ENCODE results near the gene YPEL3.

The YPEL3 gene

DNA sequence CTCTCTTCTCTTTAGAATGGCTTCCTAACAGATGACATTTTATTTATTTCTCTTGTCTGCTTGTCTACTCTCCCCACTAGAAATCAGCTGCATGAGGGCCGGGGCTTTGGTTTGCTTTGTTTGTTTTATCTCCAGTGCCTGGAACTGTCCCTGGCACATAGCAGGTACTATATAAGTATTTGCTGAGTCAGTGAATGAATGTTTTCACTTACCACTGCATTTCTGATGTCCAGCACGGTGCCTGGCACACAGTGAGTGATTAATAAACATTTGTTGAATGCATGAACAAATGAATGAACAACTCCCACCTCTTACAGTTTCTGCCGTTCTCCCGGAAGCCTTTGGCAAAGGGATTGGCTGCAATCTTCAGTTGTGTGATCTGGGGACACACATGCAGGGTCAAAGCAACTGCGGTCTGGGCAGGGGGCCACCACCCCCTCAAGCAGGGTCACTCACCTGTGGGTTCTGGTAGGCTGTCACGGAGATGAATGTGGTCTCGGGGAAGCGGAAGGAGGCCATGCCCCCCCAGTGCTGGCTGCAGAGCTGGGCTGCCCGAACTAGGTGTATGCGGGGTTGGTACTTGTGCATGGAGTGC is 7.7 kb downstream of the YPEL3 start:
- H3K4me1 ChIP-seq (ENCODE audit: control insufficient read depth, insufficient read depth, low read length): no peaks in the 10 kb centered on the region
- POLR2A ChIA-PET: interaction anchor here (2.4 kb wide), 1 partner anchor 12 kb away, joined by 7 read pairs; the partner anchor contains the start of gene PPP4C
- peak; percentile 38; the same call in 1 of the 2 replicates for TF ChIP-seq ZNF24 (tag by site-specific recombination; IDR thresholded peaks at IDR 0.05)
- 0 out of 2 replicates have a peak, but pooled peaks have one; percentile 41 for TF ChIP-seq SCRT2 (tag by site-specific recombination; IDR thresholded peaks at IDR 0.05)
- TF ChIP-seq ZNF660 (tag by site-specific recombination; IDR thresholded peaks at IDR 0.05): no peak
- TF ChIP-seq, protein P1, sequence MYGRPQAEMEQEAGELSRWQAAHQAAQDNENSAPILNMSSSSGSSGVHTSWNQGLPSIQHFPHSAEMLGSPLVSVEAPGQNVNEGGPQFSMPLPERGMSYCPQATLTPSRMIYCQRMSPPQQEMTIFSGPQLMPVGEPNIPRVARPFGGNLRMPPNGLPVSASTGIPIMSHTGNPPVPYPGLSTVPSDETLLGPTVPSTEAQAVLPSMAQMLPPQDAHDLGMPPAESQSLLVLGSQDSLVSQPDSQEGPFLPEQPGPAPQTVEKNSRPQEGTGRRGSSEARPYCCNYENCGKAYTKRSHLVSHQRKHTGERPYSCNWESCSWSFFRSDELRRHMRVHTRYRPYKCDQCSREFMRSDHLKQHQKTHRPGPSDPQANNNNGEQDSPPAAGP (tag by site-specific recombination; IDR thresholded peaks at IDR 0.05): no peak
- 0 out of 2 replicates have a peak, but pooled peaks have one; percentile 14 for TF ChIP-seq SCRT1 (tag by site-specific recombination; IDR thresholded peaks at IDR 0.05; ENCODE audit: borderline replicate concordance)
- CTCF ChIA-PET: interaction anchor here (0.6 kb wide), 1 partner anchor 235 kb away, joined by 3 read pairs; no protein-coding TSS in a partner anchor
- no peak overlapping the region for H3K4me3 ChIP-seq (ENCODE audit: low read depth, low read length)
- no peak overlapping the region for H3K27ac ChIP-seq (ENCODE audit: extremely low read depth, low read depth, low read length)
- H3K36me3 ChIP-seq (ENCODE audit: control insufficient read depth in 2 of 2, insufficient read depth in 1 of 2, low read length in 2 of 2): peaks cover 0 to 36% of the 10 kb centered on the region in 2 experiments; a peak in 1 of 3 replicates
- H3K9me3 ChIP-seq (ENCODE audit: control insufficient read depth, insufficient read depth, low read depth, low read length): no peaks in the 10 kb centered on the region

DNA sequence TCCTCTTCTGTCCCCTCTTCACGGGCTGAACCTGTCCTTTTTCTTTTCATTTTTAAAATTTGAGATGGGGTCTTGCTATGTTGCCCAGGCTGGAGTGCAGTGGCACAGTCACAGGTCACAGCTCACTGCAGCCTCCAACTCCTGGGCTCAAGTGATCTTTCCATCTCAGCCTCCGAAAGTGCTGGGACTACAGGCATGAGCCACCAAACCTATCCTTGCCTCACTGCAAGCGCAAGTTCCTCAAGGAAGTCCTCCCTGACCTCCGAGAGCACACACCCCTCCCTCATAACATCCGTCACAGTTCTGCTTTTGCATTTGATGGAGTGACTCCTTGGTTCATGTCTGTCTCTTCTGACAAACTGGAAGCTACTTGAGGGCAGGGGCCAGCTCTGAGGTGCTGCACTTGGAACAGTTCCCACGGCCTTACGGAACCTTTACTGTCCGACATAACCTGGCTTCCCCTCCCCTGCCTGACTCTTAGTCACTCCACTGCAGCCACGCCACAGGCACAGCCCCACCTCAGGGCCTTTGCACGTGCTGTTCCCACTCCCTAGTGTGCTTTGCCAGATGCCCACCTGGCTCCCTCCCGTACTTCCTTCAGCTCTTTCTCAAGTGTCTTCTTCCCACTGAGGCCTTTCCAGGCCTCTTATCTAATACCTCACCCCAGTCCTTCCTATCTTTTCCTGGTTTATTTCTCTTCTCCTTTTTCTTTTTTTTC is 8.7 kb downstream of the YPEL3 start:
- no peaks in the 10 kb centered on the region for H3K9me3 ChIP-seq (ENCODE audit: control insufficient read depth, insufficient read depth, low read depth, low read length)
- no peak overlapping the region for H3K27ac ChIP-seq (ENCODE audit: extremely low read depth, low read depth, low read length)
- CTCF ChIA-PET: interaction anchor here (0.7 kb wide), 2 partner anchors 343 to 452 kb away, joined by 3 to 4 read pairs; partner anchors contain the start of gene DCTPP1
- peaks cover 3 to 46% of the 10 kb centered on the region in 2 experiments; a peak in 2 of 3 replicates for H3K36me3 ChIP-seq (ENCODE audit: control insufficient read depth in 2 of 2, insufficient read depth in 1 of 2, low read length in 2 of 2)
- POLR2A ChIA-PET: interaction anchor here (0.7 to 1.2 kb wide), 4 partner anchors 11 to 569 kb away, joined by 3 to 4 read pairs (median 4); no protein-coding TSS in a partner anchor
- no peak overlapping the region for H3K4me3 ChIP-seq (ENCODE audit: low read depth, low read length)
- no peaks in the 10 kb centered on the region for H3K4me1 ChIP-seq (ENCODE audit: control insufficient read depth, insufficient read depth, low read length)
- TF ChIP-seq ZNF654 (tag by site-specific recombination; IDR thresholded peaks at IDR 0.05; ENCODE audit: low read depth) (no peak), SP7 (tag by site-specific recombination; IDR thresholded peaks at IDR 0.05) (no peak), ZNF558 (tag by site-specific recombination; IDR thresholded peaks at IDR 0.05) (no peak), KLF16 (tag by site-specific recombination; IDR thresholded peaks at IDR 0.05) (no peak), ZNF184 (tag by site-specific recombination; IDR thresholded peaks at IDR 0.05) (no peak), HOXC10 (CRISPR knock-in tag; IDR thresholded peaks at IDR 0.05) (no peak), ZNF121 (tag by site-specific recombination; IDR thresholded peaks at IDR 0.05) (peak; percentile 99), ZNF350 (tag by site-specific recombination; IDR thresholded peaks at IDR 0.05) (no peak), SP3 (tag by site-specific recombination; IDR thresholded peaks at IDR 0.05) (no peak), ZXDB (tag by site-specific recombination; IDR thresholded peaks at IDR 0.05) (0 out of 2 replicates have a peak, but pooled peaks have one; percentile 10), ZNF394 (tag by site-specific recombination; IDR thresholded peaks at IDR 0.05; ENCODE audit: borderline replicate concordance) (no peak), ZNF585B (tag by site-specific recombination; IDR thresholded peaks at IDR 0.05) (no peak), ZNF701 (tag by site-specific recombination; IDR thresholded peaks at IDR 0.05) (no peak), RBAK (tag by site-specific recombination; IDR thresholded peaks at IDR 0.05) (no peak), ZNF514 (tag by site-specific recombination; IDR thresholded peaks at IDR 0.05) (no peak), ZNF239 (tag by site-specific recombination; IDR thresholded peaks at IDR 0.05) (0 out of 2 replicates have a peak, but pooled peaks have one; percentile 18)
- TF ChIP-seq, protein P2, sequence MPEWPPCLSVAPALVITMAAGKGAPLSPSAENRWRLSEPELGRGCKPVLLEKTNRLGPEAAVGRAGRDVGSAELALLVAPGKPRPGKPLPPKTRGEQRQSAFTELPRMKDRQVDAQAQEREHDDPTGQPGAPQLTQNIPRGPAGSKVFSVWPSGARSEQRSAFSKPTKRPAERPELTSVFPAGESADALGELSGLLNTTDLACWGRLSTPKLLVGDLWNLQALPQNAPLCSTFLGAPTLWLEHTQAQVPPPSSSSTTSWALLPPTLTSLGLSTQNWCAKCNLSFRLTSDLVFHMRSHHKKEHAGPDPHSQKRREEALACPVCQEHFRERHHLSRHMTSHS (tag by site-specific recombination; IDR thresholded peaks at IDR 0.05): no peak
- TF ChIP-seq, protein P1 (tag by site-specific recombination; IDR thresholded peaks at IDR 0.05): peak; percentile 25; the same call in 1 of the 2 replicates
- TF ChIP-seq, protein P3, sequence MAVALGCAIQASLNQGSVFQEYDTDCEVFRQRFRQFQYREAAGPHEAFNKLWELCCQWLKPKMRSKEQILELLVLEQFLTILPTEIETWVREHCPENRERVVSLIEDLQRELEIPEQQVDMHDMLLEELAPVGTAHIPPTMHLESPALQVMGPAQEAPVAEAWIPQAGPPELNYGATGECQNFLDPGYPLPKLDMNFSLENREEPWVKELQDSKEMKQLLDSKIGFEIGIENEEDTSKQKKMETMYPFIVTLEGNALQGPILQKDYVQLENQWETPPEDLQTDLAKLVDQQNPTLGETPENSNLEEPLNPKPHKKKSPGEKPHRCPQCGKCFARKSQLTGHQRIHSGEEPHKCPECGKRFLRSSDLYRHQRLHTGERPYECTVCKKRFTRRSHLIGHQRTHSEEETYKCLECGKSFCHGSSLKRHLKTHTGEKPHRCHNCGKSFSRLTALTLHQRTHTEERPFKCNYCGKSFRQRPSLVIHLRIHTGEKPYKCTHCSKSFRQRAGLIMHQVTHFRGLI (tag by site-specific recombination; IDR thresholded peaks at IDR 0.05): no peak
- TF ChIP-seq, protein P4, sequence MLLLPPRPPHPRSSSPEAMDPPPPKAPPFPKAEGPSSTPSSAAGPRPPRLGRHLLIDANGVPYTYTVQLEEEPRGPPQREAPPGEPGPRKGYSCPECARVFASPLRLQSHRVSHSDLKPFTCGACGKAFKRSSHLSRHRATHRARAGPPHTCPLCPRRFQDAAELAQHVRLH (tag by site-specific recombination; IDR thresholded peaks at IDR 0.05): 0 out of 2 replicates have a peak, but pooled peaks have one; percentile 34
- TF ChIP-seq, protein P5, sequence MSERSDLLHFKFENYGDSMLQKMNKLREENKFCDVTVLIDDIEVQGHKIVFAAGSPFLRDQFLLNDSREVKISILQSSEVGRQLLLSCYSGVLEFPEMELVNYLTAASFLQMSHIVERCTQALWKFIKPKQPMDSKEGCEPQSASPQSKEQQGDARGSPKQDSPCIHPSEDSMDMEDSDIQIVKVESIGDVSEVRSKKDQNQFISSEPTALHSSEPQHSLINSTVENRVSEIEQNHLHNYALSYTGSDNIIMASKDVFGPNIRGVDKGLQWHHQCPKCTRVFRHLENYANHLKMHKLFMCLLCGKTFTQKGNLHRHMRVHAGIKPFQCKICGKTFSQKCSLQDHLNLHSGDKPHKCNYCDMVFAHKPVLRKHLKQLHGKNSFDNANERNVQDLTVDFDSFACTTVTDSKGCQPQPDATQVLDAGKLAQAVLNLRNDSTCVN (tag by site-specific recombination; optimal IDR thresholded peaks at IDR 0.05): peak; percentile 24
- TF ChIP-seq, protein P6, sequence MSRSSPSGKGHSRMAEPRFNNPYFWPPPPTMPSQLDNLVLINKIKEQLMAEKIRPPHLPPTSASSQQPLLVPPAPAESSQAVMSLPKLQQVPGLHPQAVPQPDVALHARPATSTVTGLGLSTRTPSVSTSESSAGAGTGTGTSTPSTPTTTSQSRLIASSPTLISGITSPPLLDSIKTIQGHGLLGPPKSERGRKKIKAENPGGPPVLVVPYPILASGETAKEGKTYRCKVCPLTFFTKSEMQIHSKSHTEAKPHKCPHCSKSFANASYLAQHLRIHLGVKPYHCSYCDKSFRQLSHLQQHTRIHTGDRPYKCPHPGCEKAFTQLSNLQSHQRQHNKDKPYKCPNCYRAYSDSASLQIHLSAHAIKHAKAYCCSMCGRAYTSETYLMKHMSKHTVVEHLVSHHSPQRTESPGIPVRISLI (tag by site-specific recombination; IDR thresholded peaks at IDR 0.05): peak; percentile 94

Data from HEK293 (cell line).